HG03135 (cell line): Measurements from ENCODE around the gene ANO4.

Experiments used
- ATAC-seq: cut with Tn5 transposase; IDR thresholded peaks from one replicate; pipeline ENCODE4 v1.9.1; 2021; ENCODE audit warnings: mild to moderate bottlenecking, moderate library complexity; ENCODE audit not compliant: unreplicated experiment

Gene ANO4

DNA sequence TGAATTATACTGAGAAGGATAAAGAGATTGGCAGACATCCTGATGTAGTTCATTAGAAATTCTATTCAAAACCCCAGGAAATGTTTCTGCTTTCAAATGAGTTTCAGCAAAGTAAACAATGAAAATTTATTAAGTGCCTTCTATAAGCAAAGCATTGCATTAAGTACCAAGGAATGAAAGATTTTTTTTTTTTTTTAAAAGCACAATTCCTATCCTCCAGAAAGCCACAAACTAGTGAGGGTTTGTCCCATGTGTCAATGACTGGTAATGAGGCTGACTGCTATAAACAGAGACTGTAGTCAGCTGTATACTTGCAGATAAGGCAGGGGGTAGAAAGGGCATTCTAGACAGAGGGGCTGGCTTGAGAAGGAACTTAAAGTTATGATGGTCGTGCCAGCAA, 6.7 kb downstream of the ANO4 start:
- ATAC-seq: no peak

DNA sequence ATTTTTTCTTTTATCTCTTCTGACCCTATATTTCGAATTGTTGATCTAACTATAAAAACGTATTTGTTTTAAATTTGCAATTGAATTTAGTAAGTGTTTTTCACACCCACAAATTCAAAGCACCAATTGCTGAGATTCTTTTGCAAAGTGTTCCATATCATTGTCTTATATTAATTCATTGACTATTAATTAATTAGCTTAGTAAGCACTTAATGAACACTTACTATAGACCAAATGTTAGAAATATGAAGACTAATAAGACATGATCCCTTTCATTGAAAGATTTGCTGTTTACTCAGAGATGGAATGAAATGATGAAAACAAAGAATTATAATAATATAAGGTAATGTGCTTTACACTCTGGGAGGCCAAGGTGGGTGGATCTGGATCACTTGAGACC, 14.2 kb downstream of the ANO4 start:
- ATAC-seq: no peak

DNA sequence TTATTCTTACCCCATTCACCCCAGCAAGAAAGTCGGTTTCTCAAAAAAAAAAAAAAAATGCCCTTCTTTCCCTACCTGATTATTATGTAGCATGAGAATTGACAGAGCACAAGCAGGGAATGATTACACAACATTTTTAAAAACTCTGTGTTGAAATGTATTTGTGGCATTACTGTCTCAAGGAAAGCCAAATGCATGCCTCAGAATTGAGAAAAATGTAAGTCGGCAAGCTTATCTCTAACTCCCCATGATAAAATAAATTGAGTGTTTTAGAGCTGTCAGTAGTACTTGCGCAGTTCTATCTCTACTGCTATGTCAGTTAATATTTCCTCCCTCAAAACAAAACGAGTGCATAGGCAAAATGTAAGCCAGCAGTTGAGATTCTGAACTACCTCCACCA, 25.7 kb downstream of the ANO4 start:
- ATAC-seq: no peak

DNA sequence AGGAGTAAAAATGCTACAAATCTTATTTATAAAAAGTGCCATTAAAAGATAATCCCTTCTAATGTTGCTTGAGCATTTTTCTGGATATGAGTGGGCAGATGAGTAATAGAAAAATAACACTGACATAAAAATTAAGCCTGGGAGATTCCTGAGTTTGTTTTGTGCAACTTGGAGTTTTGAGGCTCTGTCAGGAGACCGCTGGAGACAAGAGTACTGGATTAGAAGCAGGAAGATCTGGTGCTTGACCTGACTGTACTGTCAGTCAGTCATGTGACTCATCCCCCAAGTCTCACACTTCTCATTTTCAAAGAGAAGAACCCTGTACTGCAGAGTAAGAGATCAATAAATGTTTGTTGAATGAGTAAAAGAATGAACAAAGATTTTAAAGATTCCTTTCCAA, 29.4 kb downstream of the ANO4 start:
- no peak for ATAC-seq

DNA sequence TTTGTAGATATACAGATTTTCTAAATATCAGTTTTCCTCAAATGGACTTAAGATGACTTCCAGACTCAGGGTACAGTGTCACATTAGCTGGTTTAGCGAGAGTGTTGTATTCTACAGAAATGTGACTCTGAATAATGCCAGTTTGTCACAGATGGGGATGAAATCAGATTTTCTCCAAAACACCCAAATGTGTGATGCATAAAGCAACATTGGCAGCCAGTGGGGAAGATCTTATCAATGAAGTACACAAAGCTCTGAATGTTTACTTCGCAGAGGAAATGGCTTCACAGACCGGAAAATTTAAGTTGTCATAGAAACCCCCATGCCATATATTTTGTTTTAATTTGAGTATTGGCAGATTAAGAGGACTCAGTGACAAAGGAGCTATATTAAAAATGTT, 29.9 kb downstream of the ANO4 start:
- no peak for ATAC-seq

DNA sequence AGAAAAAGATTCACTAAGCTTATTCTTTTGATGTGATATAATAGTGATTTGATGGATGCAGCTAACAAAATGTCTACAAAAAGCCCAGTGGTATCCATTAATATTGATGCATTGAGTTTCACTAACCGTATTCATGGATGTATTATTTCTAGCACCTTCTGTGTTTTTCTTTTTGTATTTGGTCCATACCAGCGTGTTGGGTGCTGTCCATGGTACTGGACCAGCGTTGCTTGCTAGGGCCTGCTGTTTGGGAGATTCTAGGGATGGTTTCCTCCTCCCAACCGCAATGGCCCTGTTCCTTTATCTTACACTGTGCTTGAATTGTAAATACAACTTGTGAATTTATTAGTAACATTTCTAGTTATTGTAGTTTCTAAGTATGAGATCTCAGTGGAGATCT, 31.7 kb downstream of the ANO4 start:
- no peak for ATAC-seq

DNA sequence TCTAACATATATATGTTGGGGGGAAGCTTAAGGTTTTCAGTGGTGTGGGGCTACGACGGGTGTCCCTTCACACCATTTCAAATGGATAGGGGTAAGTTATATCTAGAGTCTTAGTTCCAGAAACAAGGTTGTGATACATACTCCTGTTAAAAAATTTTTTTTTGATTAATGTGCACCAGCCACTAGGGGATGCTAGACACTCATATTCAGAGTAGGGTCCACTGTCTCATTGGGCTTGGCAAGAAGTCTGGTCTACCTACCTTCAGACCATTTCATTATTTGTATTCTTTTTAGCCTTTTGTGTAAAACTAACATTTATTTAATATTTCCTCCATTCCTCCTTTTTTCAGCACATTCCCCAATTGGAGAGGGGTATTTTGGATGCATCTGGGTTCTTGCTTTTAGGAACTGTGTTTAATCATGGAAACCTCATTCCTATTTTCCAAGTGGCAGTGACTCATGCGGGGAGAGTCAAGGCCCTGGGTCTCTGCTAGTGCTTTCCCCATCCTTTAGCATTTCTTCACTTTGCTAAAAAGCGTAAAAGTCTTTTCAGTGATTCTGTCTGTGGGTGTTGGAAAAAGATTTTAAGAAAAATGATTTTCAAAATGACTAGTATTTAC, 33.4 kb downstream of the ANO4 start:
- no peak for ATAC-seq

DNA sequence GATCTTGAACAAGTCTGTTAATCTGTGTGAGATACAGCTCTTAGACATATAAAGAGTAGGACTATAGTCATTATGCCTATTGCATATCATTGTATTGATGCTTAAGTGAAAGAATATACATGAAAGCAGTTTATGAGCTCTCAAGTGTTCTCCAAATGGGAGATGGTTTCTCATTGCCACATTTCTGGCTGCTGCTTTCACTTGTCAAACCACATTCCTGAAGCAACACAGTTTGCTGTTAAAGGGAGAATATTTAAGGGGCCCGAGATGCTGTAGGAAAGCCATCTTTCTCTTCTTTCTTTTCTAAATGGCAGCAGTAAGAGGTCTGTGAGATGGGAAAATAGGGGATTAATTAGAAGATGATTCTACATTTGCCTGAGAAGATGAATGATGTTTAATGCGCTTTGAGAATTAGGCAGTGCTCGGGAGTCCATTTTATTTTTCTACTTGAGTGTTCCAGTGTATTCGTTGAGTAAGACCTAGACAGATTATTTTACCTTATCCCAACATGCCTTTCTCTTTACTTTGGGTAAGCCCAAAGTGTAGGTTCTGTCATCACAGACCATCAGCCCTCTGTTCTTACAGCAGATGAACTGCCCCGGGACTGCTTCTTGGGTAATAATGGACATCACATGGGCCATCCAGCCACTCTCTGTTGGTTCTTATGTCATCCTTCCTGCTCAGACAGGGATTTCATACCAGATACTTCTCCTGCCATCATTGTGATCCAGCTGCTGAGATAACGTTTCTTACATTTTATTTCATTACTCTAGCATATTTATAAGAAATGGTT, 35.6 kb downstream of the ANO4 start:
- ATAC-seq: no peak

DNA sequence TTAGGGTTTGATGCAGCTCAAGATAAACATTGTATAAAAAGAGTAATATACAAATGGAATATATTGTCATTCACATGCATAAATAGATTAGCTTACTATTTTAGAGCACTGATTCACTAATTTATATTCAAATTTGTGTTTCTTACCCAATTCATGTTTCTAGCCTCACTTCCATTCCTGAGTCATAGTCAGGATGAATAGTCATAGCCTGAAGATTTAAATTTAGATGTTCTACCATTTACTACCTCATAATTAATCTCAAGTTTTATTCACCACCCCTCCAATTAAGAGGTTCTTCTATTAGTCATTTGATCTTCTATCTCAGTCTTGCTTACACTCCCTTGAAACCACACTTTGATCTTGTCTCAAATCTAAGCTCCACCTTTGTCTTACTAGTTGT, 38.7 kb downstream of the ANO4 start:
- no peak for ATAC-seq

DNA sequence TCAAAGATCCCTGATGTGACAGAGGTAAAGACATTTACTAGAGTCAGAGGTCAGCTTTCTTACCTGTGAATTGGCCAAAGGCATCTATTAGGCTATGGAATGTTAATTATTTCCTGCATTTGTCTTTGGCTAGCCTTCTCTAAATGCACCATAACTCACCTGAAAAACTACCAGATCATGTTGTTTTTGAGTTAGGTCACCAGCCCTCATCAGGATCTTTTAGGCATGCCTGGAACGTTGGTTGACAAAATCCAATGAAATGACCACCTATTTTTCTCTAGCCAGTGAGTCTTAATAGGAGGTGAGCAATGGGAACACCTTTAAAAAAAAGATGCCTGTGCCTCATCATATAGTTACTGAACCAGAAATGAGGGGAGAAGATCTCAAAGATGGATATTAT, 46.2 kb downstream of the ANO4 start:
- ATAC-seq: no peak

DNA sequence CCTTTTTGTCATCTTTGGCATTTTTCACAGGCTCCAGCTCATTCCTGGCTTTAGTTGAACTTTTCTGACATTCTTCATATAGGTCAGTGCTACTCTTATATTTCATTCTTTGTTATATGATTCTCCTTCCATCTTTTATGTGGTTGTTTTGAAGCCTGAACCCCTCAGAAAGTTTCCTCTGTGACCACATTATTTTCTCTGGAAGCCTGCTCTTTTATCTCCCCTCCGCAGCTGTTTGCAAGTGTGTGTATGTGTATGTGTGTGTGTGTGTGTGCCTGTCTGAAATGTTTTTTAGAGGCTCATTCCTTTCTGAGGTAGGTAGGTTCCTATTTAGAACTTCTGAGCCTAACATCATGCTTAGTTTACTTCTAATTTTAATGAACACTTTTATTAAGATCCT, 47.6 kb downstream of the ANO4 start:
- ATAC-seq: no peak

DNA sequence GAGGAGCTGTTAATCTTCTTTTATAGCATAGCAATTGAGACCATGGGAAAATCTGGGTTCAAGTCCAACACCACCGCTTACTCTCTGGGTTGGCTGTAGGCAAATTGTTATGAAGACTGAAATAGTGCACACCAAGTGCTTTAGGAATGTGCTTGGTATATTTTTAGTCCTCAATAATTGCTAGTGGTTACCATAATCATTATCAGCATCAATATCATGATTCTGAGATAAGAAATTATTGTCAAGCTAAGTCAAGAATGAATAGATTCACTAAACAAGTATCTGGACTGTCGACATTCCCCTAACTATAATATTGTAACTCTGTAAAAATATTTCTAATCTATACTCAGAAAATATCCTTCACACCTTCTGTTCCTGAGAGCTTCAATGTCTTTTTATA, 48.5 kb downstream of the ANO4 start:
- no peak for ATAC-seq

DNA sequence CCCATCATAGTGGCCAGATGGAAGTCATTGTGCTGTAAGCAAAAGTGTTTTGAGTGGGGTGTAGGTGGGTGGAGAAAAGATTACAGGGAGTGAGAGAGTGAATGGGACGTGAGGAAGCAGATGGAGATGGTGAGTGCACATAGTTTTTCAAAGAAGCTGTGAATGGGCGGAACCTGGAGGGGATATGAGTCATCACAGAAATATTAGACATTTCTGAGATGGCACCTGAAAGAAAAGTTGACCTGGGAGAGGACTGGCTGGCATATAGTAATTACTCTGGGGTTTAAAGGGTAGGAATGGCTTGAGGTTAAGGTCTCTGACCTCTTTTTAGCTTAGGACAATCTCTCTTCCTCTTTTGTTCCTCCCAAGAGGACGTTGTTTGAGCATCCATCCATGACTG, 50.5 kb downstream of the ANO4 start:
- no peak for ATAC-seq

DNA sequence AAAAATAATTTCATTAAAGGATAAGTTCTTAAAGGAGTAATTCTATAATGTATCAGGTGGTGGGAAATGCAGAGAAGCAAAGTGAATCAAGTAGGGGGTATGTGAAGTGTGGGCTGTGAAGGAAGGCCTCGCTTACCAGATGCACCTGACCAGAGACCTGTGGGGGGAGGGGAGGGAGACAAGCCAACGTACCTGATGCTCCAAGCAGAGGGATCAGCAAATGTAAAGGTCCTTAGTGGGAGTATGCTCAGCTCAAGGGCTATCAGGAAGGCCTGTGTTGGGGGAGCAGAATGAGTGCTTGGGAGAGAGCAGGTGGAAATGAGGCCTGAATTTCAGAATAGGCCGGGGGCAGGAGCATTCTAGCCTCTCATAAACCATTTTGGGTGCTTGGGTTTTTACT, 57.1 kb downstream of the ANO4 start:
- ATAC-seq: no peak

DNA sequence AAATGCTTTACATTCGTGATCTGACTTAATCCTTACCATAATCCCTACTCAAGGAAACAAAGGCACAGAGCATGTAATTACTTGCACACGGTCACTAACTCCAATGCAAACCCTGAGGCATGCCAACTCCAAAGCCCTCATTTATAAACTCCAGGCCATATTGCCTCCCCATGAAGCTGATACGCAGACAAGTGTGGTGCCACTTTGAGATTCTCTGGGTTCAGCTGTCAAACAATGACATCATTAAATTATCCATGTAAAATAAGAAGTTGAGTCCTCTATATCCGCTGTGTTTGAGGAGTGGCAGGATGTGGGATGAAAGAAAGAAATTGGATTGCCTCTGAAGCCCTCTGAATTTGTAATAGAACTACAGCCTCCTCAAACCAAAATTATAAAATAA, 62.8 kb downstream of the ANO4 start:
- ATAC-seq: no peak

DNA sequence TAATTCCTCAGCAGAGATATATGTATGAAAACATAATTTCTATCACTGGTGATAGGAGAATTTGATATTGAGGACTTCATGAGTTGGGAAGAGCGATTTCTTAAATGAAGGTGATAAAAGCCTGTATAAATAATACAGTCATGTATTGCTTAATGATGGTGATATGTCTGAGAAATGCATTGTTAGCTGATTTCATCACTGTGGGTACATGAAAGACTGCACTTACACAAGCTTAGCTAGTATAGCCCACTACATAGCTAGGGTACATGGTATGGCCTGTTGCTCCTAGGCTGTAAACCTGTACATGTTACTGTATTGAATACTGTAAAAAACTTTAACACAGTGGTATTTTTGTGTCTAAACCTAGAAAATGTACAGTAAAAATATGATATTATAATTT, 63.4 kb downstream of the ANO4 start:
- no peak for ATAC-seq

DNA sequence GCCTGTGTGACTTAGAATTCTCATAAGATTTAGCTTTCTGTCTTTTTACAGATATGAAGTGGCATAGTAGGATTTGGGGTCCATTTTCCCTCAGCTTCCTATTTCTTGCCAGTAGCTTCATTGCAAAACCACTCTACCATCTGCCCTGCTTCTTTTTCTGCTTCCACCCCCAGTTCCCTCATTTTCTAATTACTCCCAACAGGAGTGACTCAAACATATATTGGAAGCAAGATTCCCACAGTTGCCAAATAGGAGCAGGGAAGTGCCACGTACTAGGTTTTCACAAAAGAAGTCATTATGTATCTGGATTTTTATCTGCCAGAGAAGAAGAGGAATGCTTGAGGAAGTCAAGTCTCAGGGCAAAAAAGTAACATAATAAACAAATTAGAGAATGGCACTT, 64.1 kb downstream of the ANO4 start:
- no peak for ATAC-seq

DNA sequence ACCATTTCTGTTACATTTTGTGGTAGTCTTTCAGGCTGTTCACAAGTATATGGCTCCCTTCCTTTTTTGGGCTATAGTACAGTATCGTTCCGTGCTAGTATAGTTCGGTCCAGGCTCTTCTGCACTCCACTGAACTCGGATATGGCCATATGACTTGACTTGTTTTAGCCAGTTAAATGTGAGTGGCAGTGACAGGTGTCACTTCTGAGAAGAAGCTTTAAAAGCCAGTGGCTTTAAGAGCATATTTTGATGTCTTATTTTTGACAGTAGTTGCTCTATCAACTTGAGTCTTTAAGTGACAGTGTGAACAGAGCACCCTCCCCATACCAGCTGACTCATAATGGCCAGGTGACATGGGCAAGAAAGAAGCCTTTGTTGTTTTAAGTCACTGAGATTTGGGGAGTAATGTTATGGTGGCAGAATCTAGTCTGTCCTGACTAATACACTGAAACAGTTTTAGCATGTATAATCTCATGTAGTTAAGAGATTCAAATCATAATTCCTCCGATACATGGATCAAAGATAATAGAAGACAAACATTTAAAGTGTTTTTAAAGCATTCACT, 64.6 kb downstream of the ANO4 start:
- ATAC-seq: no peak

DNA sequence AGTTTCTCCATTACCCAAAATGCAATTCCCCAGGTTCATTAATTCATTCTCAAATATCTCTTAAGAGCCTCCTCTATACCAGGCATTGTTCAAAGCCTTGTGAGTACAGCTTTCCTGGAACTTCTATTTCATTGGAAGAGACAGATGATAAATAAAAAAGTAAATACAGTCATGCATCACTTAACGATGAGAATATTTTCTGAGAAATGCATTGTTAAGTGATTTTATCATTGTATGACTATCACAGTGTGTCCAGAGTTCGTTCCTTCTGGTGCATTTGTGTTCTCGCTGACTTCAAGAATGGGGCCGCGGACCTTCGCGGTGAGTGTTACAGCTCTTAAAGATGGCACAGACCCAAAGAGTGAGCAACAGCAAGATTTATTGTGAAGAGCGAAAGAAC, 66.0 kb downstream of the ANO4 start:
- ATAC-seq: no peak

DNA sequence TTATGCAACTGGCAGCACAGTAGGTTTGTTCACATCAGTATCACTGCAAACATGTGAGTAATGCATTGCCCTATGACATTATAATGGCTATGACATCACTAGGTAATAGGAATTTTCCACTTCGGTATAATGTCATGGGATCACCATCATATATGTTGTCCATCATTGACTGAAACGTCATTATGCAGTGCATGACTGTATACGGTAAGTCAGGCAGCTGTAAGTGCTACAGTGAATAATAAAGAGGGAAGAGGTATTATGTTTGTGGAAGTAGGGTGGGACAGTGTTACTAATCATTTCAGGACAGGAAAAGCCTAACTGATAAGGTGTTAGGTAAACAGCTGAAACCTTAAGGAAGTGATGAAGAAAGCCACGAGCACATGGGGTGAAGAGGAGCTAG, 68.1 kb downstream of the ANO4 start:
- no peak for ATAC-seq

DNA sequence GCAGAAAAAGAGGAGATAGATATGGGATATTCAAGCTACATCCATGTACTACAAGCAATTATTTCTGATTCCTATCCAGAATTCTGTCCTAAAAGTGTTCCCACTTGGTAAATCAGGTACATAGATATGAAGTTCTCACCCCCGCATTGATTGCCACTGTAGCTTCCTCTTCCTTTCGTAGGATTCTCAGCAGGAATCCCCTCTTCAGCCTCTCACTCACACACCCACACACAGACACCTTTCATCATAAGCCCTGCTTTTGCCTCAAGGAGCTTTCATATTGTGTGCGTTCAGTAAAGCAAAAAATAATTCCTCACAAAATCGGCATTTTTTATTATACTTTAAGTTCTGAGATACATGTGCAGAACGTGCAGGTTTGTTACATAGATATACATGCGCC, 69.8 kb downstream of the ANO4 start:
- no peak for ATAC-seq

DNA sequence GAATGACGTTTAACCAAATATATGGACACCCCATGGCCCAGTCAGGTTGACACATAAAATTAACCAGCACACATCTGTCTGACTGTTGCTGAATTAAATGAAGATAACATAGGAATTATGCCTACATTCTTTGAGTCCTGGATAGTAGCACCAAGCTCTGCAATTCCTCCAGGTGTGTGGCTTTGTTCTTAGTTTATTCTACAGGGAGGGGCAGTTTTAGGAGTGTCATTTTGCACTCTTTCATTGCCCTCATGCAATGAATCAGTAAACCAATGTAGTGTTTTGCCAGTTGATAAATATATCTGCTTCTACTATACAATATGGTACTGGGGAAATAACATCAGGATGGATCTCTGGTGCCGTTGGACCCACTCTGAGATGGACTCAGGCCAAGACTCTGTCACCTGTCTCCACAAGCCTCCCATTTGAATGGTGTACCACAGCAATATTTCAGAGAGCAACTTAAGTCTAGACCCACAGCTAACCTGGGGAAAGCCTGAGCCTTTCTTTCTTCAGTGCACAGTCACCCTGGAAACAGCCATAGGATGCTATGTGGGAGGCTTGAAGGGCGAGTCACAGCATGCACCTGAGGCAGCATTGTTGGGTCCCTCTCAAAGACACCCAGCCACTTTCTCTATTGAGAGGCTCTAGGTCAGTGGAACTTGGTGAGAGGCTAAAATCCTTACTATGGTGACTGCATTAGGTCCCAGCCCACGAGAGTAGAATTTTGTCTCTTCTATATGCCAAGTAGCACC, 73.2 kb downstream of the ANO4 start:
- no peak for ATAC-seq
